GM18870 (cell line): ENCODE results near the gene LGALS9.
"Not testable (repeated sequence)": the region's sequence is repeated elsewhere in the genome, so short reads cannot be mapped to it uniquely, and the experiment has no call there.

Experiments
- ATAC-seq: cut with Tn5 transposase; IDR thresholded peaks from one replicate; pipeline ENCODE4 v1.9.1; 2021; ENCODE audit warnings: moderate library complexity; ENCODE audit not compliant: unreplicated experiment

Gene LGALS9

GRCh38 chr17:27651411-27652345, 20.7 kb downstream of the LGALS9 start:
- no peak for ATAC-seq

DNA sequence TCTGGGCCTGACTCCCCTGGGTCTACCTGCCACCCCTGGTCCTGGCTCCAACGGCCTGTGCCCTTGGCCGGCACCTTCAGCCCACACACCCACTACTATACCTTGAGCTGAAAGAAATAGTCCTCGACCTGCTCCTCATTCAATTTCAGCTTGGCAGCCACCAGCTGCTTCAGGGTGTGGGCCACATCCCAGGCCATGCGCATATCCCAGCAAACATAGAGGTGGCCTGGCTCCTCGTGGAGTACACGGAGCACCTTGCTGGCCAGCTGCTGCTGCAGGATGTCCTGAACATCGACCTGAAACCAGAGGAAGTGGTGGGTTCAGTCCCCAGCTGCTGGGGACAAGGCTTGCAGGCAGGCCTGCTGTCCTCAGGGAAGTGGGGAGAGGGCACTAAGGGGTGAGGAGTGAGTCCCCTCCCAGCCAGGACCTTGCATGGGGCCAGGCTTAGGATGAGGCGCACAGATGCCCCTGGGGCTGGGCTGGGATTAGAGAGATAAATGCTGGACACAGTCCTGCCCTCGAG, 22.5 kb downstream of the LGALS9 start:
- not testable (repeated sequence) for ATAC-seq

DNA sequence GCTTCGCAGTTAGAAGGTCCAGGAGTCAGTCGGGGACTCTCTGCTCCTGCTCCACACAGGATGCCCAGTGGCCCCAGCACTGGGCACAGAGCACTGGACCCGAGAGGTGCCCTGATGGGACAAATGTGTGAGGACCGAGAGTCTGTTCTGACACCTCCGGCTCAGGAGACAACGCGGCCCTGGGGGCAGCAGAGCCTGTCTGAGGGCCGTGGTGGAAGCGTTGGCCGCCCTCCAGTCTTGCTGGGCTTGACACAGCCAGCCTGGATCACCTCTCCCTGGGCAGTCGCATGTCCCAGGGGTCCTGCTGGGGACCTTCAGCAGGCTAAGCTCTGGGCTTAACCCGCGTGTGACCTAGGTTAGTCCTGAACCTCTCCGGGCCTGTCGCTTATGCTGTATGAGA, 23.1 kb downstream of the LGALS9 start:
- ATAC-seq, result no peak

- ATAC-seq, result no peak
Measured at GRCh38 chr17:27654654-27655524, 23.9 kb downstream of the LGALS9 start.

- ATAC-seq, result not testable (repeated sequence)
Measured at GRCh38 chr17:27655525-27656111, 24.6 kb downstream of the LGALS9 start.

GRCh38 chr17:27656620-27657019, 25.6 kb downstream of the LGALS9 start:
- not testable (repeated sequence) for ATAC-seq

DNA sequence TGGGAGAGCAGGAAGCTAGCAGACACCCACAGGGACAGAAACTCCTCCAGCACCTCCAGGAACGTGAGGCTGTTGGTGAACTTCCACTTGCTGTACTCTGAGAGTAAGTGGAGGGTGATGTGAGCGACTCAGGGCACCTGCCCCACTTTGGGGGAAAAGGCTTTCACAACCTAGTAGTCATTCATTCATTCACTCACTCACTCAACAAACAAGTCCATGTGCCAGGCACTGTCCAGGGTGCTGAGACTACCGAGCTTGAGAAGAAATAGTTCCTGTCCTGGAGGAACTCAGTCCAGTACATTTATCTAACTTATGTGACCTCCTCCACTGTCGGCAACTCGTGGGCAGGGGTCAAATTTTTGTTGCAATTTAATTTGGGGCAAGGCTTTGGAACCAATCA, 26.6 kb downstream of the LGALS9 start:
- no peak for ATAC-seq

DNA sequence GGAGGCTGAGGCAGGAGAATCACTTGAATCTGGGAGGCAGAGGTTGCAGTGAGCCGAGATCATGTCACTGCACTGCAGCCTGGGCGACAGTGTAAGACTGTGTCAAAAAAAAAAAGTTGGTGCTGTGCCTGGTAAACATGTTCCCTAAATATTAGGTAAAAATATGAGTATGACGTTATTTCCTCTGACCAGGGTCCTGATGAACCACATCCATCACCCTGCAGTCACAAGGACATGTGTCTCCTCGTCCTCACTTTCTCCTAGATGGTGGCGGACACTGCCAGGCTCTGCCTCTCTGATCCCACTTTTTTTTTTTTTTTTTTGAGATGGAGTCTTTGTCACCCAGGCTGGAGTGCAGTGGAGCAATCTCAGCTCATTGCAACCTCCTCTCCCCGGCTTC, 28.7 kb downstream of the LGALS9 start:
- ATAC-seq, result no peak

DNA sequence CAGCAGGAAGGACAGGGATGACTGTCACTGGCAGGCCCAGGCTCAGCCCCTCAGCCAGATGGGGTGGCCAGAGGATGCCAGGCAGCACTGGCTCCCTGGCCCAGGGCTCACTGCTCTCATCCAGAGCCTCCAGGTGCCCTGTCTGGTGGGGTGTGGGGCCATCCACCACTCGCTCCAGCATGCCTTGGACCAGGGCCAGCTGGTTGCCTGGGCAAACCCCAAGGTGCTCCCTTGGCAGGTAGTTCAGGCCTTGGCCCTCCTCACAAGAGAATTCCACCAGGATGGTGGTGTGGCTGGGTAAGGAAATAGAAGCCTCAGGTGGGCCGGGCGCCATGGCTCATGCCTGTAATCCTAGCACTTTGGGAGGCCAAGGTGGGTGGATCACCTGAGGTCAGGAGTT, 29.4 kb downstream of the LGALS9 start:
- ATAC-seq, result no peak

- ATAC-seq, result no peak
Measured at GRCh38 chr17:27663936-27664605, 33.1 kb downstream of the LGALS9 start.

- no peak for ATAC-seq
Measured at GRCh38 chr17:27664606-27664965, 33.6 kb downstream of the LGALS9 start.

GRCh38 chr17:27665549-27665948, 34.6 kb downstream of the LGALS9 start:
- ATAC-seq, result no peak

- not testable (repeated sequence) for ATAC-seq
Measured at GRCh38 chr17:27666270-27666669, 35.3 kb downstream of the LGALS9 start.

DNA sequence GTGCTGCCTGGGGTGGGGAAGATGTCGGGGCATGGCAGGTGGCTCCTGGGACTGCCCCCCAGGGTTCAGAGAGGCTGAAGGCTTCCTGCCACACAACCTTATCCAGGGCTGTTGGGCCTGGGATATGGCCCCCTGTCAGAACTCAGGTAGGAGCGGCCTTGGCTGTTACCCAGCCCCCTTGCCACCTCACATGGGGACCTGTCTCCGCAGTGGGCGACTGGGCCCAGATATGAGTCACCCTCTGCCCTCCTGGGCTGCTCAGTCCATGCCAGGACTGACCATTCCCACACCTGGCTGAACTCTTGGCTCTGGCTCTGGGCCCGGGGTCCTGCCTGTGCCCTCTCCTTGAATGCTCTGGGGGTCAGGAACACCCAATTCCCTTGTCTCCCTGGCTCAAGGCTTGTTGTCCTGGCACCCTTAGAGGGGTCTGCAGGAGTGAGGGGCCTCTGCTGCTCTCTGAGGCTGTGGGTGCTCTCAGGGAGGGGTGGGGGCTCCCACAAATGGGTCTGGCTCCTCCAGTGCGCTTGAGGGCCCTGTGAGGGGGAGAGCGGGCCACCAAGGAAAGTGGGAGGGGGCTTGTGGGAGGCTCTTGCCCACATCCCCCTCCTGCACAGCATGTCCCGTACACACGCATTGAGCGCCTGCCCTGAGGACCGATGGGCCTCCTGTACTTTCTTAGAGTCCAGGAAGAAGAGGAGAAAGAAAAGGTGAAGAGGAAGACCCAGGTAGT, 36.0 kb downstream of the LGALS9 start:
- ATAC-seq, result no peak

DNA sequence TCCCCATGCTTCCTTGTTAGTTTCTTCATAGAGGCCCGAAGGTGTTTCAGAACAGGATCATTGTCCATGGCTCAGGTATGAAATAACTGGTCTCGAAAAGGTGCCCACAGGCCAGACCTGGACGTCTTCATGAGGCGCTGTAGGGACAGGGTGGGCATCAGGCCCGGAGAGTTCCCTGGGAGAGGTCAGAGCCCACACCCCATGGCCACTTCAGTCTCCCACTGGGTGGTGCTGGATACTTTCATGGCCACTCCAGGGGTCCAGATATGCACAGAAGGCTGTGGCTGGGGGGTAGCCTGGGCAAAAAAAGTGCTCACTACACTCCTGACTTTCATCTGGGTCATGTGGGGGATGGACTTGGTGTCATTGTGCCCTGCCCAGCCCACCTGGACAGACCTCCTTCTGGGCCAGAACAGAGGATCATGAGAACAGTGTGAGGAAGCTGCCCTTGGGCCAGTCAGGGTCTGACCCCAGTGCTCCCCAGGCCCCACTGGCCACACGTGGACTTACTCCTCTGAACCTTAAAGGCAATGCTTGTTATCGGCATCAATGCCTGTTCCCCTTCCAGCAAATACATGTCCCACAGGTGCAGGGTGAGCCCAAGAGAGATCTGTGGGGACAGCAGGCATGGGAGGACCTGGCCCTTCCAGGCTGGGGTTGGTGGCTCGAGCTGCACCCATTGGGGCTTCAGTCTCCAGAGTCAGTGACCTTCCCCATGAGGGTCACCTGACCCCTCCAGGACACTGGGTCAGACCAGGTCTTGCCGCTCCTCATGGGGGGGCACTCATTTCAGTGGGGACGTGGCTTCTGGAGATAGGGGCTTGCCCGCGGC, 36.9 kb downstream of the LGALS9 start:
- ATAC-seq, result no peak

DNA sequence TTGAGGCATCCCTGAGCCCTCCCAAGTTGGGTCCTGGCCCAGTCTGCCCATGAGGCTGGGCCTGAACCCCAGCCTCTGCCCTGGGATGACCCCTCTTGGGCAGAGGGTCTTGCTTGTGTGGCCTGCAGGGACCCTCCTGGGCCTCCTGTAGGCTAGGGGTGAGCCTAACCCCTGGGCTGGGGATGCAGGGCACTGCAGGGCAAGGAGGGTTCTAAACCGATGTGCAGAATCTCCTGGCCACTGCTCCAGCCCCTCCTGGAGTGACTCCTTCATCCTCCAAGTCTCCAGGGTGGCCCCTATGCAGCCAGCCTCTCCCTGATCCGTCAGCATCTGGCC, 37.5 kb downstream of the LGALS9 start:
- ATAC-seq, result no peak

DNA sequence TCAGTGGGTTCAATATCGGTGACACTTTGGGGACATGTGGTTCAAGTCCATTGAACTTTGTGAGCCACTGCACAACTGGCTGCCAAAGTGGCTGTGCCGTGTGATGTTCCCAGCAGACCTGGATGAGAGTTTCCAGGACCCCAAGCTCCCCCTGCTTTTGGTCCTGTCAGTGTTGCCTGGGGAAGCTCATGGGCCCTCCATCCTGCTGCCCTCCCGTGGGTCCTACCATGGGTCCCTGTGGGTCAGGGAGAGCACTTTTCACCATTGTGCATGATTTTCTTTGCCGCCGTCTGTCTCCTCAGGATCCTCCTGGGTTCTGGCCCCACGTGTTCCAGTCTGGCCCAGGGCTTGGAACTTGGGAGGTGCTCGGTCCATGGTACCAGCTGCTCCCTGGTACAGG, 38.1 kb downstream of the LGALS9 start:
- ATAC-seq, result no peak

DNA sequence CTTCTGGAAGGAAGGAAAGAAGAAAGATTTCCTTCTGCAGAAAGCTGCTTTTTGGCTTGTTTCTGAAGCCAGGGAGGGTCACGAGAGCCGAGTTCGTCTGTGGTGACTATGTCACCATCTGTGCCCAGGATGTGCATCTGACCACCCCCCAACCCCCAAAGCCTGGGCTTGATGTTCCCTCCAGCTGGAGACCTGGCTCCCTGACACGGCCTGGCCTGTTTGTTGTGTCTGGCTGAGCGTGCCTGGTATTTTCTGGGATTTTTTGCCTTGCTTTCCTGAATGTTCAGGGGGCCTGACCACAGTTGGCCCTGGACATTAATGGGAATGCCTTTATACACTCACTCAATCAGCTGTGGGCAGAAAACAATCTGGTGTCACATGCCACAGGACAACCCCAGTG, 38.9 kb downstream of the LGALS9 start:
- no peak for ATAC-seq
